GM18861 (cell line): ENCODE results near the gene MMS19.

Experiments
- ATAC-seq: cut with Tn5 transposase; IDR thresholded peaks from one replicate; pipeline ENCODE4 v1.9.1; 2021; ENCODE audit not compliant: unreplicated experiment

The MMS19 gene

GRCh38 chr10:97465982-97466381 lies 32.2 kb downstream of the MMS19 start:
- ATAC-seq: no peak

GRCh38 chr10:97464226-97464625 lies 34.0 kb downstream of the MMS19 start:
- no peak for ATAC-seq

- no peak for ATAC-seq
These were observed 34.7 kb downstream of the MMS19 start for GRCh38 chr10:97463363-97464132.

GRCh38 chr10:97462309-97462708 lies 35.9 kb downstream of the MMS19 start:
- no peak for ATAC-seq

GRCh38 chr10:97459933-97460332 lies 38.3 kb downstream of the MMS19 start:
- ATAC-seq: no peak

- ATAC-seq: no peak
These were observed 39.1 kb downstream of the MMS19 start for GRCh38 chr10:97459111-97459510.

- no peak for ATAC-seq
These were observed 41.5 kb downstream of the MMS19 start for GRCh38 chr10:97456686-97457065.

GRCh38 chr10:97456034-97456685 lies 42.1 kb downstream of the MMS19 start:
- no peak for ATAC-seq

GRCh38 chr10:97454330-97455036 lies 43.7 kb downstream of the MMS19 start:
- ATAC-seq: no peak

GRCh38 chr10:97452352-97452751 lies 45.9 kb downstream of the MMS19 start:
- no peak for ATAC-seq

GRCh38 chr10:97451605-97452004 lies 46.6 kb downstream of the MMS19 start:
- no peak for ATAC-seq

GRCh38 chr10:97450828-97451227 lies 47.4 kb downstream of the MMS19 start:
- ATAC-seq: no peak

GRCh38 chr10:97445722-97446639 lies 52.2 kb downstream of the MMS19 start, which contains the start of the genes EXOSC1 and ZDHHC16:
EXOSC1 (minus strand) TSS chr10:97446006; CDS start chr10:97445985, 21 bp downstream.
ZDHHC16 (plus strand) TSS chr10:97446175; CDS start chr10:97451676, 5,501 bp downstream.
- peak; percentile 96 for ATAC-seq

- ATAC-seq: no peak
These were observed 52.9 kb downstream of the MMS19 start for GRCh38 chr10:97445357-97445721.

- no peak for ATAC-seq
These were observed 54.0 kb downstream of the MMS19 start for GRCh38 chr10:97444212-97444611.

- no peak for ATAC-seq
These were observed 55.9 kb downstream of the MMS19 start for GRCh38 chr10:97442277-97442676.

GRCh38 chr10:97435211-97435610 lies 63.0 kb downstream of the MMS19 start:
- no peak for ATAC-seq

- no peak for ATAC-seq
These were observed 63.7 kb downstream of the MMS19 start for GRCh38 chr10:97434557-97434956.

GRCh38 chr10:97434055-97434454 lies 64.2 kb downstream of the MMS19 start:
- ATAC-seq: no peak

- no peak for ATAC-seq
These were observed 69.6 kb downstream of the MMS19 start for GRCh38 chr10:97428572-97428981.
